HUES6 (cell line): ENCODE data around the gene TBC1D2B.
"Not testable (repeated sequence)": the region's sequence is repeated elsewhere in the genome, so short reads cannot be mapped to it uniquely, and the experiment has no call there.

Source experiments
- H3K27ac ChIP-seq: 2 replicates; pipeline ENCODE4 v1.7.0; 2013; ENCODE audit warnings: low read depth, mild to moderate bottlenecking, low read length, inconsistent platforms
- H3K27me3 ChIP-seq: 2 replicates; pipeline ENCODE4 v1.6.1; 2013; ENCODE audit warnings: low read length; ENCODE audit not compliant: control insufficient read depth, insufficient read depth
- H3K36me3 ChIP-seq: 2 replicates; pipeline ENCODE4 v1.6.1; 2013; ENCODE audit warnings: low read length; ENCODE audit not compliant: control insufficient read depth, insufficient read depth
- H3K4me1 ChIP-seq: 2 replicates; pipeline ENCODE4 v1.6.1; 2013; ENCODE audit warnings: low read length; ENCODE audit not compliant: control insufficient read depth, insufficient read depth
- H3K4me3 ChIP-seq: 2 replicates; pipeline ENCODE4 v1.5.1; 2013; ENCODE audit warnings: low read depth, low read length
- H3K9ac ChIP-seq: one replicate; pipeline ENCODE4 v1.6.1; 2013; ENCODE audit warnings: mild to moderate bottlenecking, low read length
- H3K9me3 ChIP-seq: 2 replicates; pipeline ENCODE4 v1.6.1; 2013; ENCODE audit warnings: low read depth, low read length; ENCODE audit not compliant: control insufficient read depth, insufficient read depth

TBC1D2B gene

GRCh38 chr15:77991658-77992201 lies 85.8 kb downstream of the TBC1D2B start:
- H3K36me3 ChIP-seq, H3K9me3 ChIP-seq, H3K9ac ChIP-seq, H3K27ac ChIP-seq, H3K4me3 ChIP-seq, H3K27me3 ChIP-seq: not testable (repeated sequence)
- peaks cover 25% of the 10 kb centered on the region for H3K4me1 ChIP-seq

DNA sequence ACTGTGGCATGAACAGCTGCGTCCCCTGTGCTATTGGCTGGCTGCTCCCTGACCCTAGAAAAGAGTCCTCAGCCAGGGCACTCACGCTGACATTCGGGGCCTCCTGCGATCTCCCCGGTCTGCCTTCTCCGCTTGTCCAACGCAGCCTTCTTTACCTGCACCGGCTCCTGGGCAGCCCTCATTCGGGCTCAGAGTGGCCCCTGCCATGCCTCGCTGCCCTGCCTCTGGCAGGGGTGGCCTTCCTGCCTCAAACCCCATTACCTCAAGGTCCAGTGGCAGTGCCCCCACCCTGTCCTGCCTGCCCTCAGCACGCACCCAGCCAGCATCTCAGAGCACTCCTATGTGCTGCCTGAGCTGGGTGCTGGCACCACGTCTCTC lies 86.5 kb downstream of the TBC1D2B start:
- H3K36me3 ChIP-seq = no peaks in the 10 kb centered on the region
- H3K4me3 ChIP-seq = no peak overlapping the region
- no peak overlapping the region for H3K27ac ChIP-seq
- no peaks in the 10 kb centered on the region for H3K27me3 ChIP-seq
- no peak overlapping the region for H3K9ac ChIP-seq
- H3K4me1 ChIP-seq = peaks cover 25% of the 10 kb centered on the region
- H3K9me3 ChIP-seq = no peaks in the 10 kb centered on the region

GRCh38 chr15:77989296-77990143 lies 88.0 kb downstream of the TBC1D2B start:
- H3K4me3 ChIP-seq = no peak overlapping the region
- H3K9ac ChIP-seq = no peak overlapping the region
- no peaks in the 10 kb centered on the region for H3K36me3 ChIP-seq
- H3K9me3 ChIP-seq = no peaks in the 10 kb centered on the region
- H3K27ac ChIP-seq = no peak overlapping the region
- peaks cover 25% of the 10 kb centered on the region for H3K4me1 ChIP-seq
- no peaks in the 10 kb centered on the region for H3K27me3 ChIP-seq

DNA sequence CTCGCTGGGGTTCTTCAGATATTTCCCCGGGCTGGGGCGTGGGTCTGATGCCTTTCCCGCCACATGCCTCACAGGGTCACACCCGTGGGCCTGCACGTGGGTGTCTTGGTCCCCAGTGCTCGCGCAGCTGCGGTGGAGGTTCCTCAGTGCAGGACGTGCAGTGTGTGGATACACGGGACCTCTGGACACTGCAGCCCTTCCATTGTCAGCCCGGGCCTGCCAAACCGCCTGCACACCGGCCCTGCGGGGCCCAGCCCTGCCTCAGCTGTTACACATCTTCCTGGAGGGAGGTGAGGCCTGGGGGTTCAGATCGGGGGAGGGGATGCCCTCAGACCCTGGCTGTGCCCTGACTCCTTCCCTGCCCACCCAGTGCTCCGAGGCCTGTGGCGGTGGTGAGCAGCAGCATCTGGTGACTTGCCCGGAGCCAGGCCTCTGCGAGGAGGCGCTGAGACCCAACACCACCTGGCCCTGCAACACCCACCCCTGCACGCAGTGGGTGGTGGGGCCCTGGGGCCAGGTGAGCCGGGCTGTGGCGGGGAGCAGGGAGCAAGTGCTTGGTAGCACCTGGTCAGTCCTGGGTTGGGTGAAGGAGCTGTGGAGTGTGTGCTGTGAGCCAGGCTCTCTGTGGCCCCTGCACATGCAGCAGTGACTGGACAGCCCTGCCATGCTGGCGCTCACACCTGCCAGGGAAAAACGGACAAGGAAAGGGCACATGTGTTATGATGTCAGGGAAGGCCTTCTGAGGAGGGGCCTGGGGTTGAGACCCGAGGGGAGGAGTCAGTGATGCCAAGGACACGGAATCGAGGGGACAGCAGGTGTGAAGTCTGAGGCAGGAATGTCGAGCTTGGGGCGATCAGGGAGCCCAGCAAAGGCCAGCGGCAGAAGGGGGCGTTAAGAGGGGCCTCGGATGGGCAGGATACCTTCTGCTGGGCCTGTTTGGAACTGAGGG lies 88.9 kb downstream of the TBC1D2B start:
- H3K36me3 ChIP-seq = no peaks in the 10 kb centered on the region
- no peaks in the 10 kb centered on the region for H3K9me3 ChIP-seq
- H3K27me3 ChIP-seq = 0 out of 2 replicates have a peak, but pooled peaks cover 2% of the 10 kb centered on the region
- H3K4me1 ChIP-seq = peaks cover 26% of the 10 kb centered on the region
- H3K4me3 ChIP-seq = no peak overlapping the region
- H3K9ac ChIP-seq = no peak overlapping the region
- H3K27ac ChIP-seq = no peak overlapping the region

DNA sequence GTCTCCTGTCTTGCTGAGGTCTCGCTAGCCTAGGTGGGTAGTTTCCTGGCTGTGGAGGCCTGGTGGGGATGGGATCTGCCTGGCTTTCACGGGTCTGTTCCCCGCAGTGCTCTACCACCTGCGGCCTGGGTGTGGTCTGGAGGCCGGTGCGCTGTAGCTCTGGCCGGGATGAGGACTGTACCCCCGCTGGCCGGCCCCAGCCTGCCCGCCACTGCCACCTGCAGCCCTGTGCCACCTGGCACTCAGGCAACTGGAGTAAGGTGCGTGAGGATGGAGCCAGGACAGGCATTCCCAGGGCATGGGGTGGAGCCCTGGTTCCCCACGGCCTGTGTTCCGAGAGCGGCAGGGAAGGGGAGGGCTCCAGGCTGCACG lies 89.8 kb downstream of the TBC1D2B start:
- peaks cover 31% of the 10 kb centered on the region for H3K4me1 ChIP-seq
- not testable (repeated sequence) for H3K4me3 ChIP-seq

GRCh38 chr15:77986891-77987764 lies 90.4 kb downstream of the TBC1D2B start:
- H3K27ac ChIP-seq = no peak overlapping the region
- 0 out of 2 replicates have a peak, but pooled peaks cover 2% of the 10 kb centered on the region for H3K27me3 ChIP-seq
- H3K9me3 ChIP-seq = no peaks in the 10 kb centered on the region
- H3K4me1 ChIP-seq = peaks cover 31% of the 10 kb centered on the region
- H3K36me3 ChIP-seq = no peaks in the 10 kb centered on the region
- no peak overlapping the region for H3K4me3 ChIP-seq
- no peak overlapping the region for H3K9ac ChIP-seq

More for the DNA sequence above, 89.8 kb downstream of the TBC1D2B start:
- not testable (repeated sequence) for H3K36me3 ChIP-seq, H3K27me3 ChIP-seq, H3K9me3 ChIP-seq, H3K9ac ChIP-seq, H3K27ac ChIP-seq

- no peak overlapping the region for H3K27ac ChIP-seq
- 0 out of 2 replicates have a peak, but pooled peaks cover 2% of the 10 kb centered on the region for H3K27me3 ChIP-seq
- H3K9ac ChIP-seq = no peak overlapping the region
- no peaks in the 10 kb centered on the region for H3K9me3 ChIP-seq
- no peaks in the 10 kb centered on the region for H3K36me3 ChIP-seq
- no peak overlapping the region for H3K4me3 ChIP-seq
- peaks cover 30% of the 10 kb centered on the region for H3K4me1 ChIP-seq
Observed at GRCh38 chr15:77985931-77986480, 91.5 kb downstream of the TBC1D2B start.

GRCh38 chr15:77985031-77985930 lies 92.2 kb downstream of the TBC1D2B start:
- H3K9me3 ChIP-seq = no peaks in the 10 kb centered on the region
- H3K27ac ChIP-seq = no peak overlapping the region
- H3K36me3 ChIP-seq = no peaks in the 10 kb centered on the region
- no peak overlapping the region for H3K4me3 ChIP-seq
- H3K4me1 ChIP-seq = peaks cover 23% of the 10 kb centered on the region
- 0 out of 2 replicates have a peak, but pooled peaks cover 2% of the 10 kb centered on the region for H3K27me3 ChIP-seq
- H3K9ac ChIP-seq = no peak overlapping the region

- Histone ChIP-seq H3K4me1 (peaks cover 18% of the 10 kb centered on the region), H3K9me3 (no peaks in the 10 kb centered on the region), H3K4me3 (no peak overlapping the region), H3K36me3 (no peaks in the 10 kb centered on the region), H3K27me3 (0 out of 2 replicates have a peak, but pooled peaks cover 2% of the 10 kb centered on the region), H3K9ac (no peak overlapping the region), H3K27ac (no peak overlapping the region)
Observed at GRCh38 chr15:77984446-77984861, 93.1 kb downstream of the TBC1D2B start.
